Measurements from ENCODE around the gene LRP1B. TPM values are rescaled to one million over a fixed set of nuclear protein-coding genes. Genes with fewer than 3 reads are reported as not detected.

LRP1B gene
- polyA plus RNA-seq, 2 of the 4 experiments (the other 2 are of a cell fraction): 0.03 TPM; not detected in 1

- TF ChIP-seq HOXB5 (CRISPR knock-in tag; IDR thresholded peaks at IDR 0.05): no peak
- no peak for TF ChIP-seq BHLHE40 (IDR thresholded peaks at IDR 0.05; ENCODE audit: low read depth, low read length)
- no peak for TF ChIP-seq PBX3 (IDR thresholded peaks at IDR 0.05)
- no peak for TF ChIP-seq JUN (IDR thresholded peaks at IDR 0.05)
- TF ChIP-seq HES2 (IDR thresholded peaks at IDR 0.05): no peak
- no peak for TF ChIP-seq CHD4 (IDR thresholded peaks at IDR 0.05; ENCODE audit: borderline replicate concordance)
- TF ChIP-seq RNF2 (IDR thresholded peaks at IDR 0.05; ENCODE audit: borderline replicate concordance, low read depth): no peak
- TF ChIP-seq E2F6 (IDR thresholded peaks at IDR 0.05; ENCODE audit: borderline replicate concordance, low read depth): no peak
- no peak for TF ChIP-seq ELK1 (IDR thresholded peaks at IDR 0.05; ENCODE audit: low read depth, low read length)
- no peak for TF ChIP-seq RAD21 (conservative IDR thresholded peaks at IDR 0.05 in 1 of 2, IDR thresholded peaks at IDR 0.05 in 1 of 2)
- TF ChIP-seq HDAC2 (IDR thresholded peaks at IDR 0.05): no peak
- TF ChIP-seq MAFK (IDR thresholded peaks at IDR 0.05; ENCODE audit: partially characterized antibody): no peak
- TF ChIP-seq POLR2AphosphoS2 (conservative IDR thresholded peaks at IDR 0.05; ENCODE audit: low read length): no peak
- no peak for TF ChIP-seq ZC3H11A (IDR thresholded peaks at IDR 0.05)
- no peak for TF ChIP-seq PHF8 (IDR thresholded peaks at IDR 0.05; ENCODE audit: borderline replicate concordance, low read depth)
- CTCF ChIA-PET: no interaction called here
- Histone ChIP-seq H3K4me1 (no peaks in the 10 kb centered on the region), H3K9me3 (no peaks in the 10 kb centered on the region), H3K27ac (no peak overlapping the region), H3K4me3 (no peak overlapping the region), H3K4me2 (no peak overlapping the region)
- FAIRE-seq (no peak), DNase-seq (ENCODE audit: low read depth in 1 of 2, low spot score in 1 of 2) (no peak), ATAC-seq (no peak)
- POLR2A ChIA-PET: no interaction called here
- WGBS (ENCODE audit: missing lambda C conversion rate): 27% methylated on average over 6 of the region's 6 CpGs
Observed at GRCh38 chr2:141201016-141201565, 929.7 kb downstream of the LRP1B start.

GRCh38 chr2:141200191-141200590, 930.6 kb downstream of the LRP1B start:
- no peaks in the 10 kb centered on the region for H3K9me3 ChIP-seq
- H3K4me2 ChIP-seq: no peak overlapping the region
- no peak for TF ChIP-seq KDM1A (IDR thresholded peaks at IDR 0.05; ENCODE audit: low read depth)
- TF ChIP-seq RCOR1 (IDR thresholded peaks at IDR 0.05; ENCODE audit: low read depth, low read length): no peak
- TF ChIP-seq ESRRA (IDR thresholded peaks at IDR 0.05; ENCODE audit: borderline replicate concordance, low read length): no peak
- TF ChIP-seq JUN (IDR thresholded peaks at IDR 0.05): no peak
- TF ChIP-seq NPAS2 (CRISPR knock-in tag; IDR thresholded peaks at IDR 0.05; ENCODE audit: borderline replicate concordance): no peak
- TF ChIP-seq KDM5A (IDR thresholded peaks at IDR 0.05): no peak
- no peak for TF ChIP-seq ZC3H11A (IDR thresholded peaks at IDR 0.05)
- no peak for TF ChIP-seq HOXB5 (CRISPR knock-in tag; IDR thresholded peaks at IDR 0.05)
- no peak for TF ChIP-seq HES2 (IDR thresholded peaks at IDR 0.05)
- TF ChIP-seq ATOH8 (CRISPR knock-in tag; IDR thresholded peaks at IDR 0.05; ENCODE audit: low read depth): no peak
- no peak for TF ChIP-seq HEYL (CRISPR knock-in tag; IDR thresholded peaks at IDR 0.05)
- TF ChIP-seq RARB (CRISPR knock-in tag; IDR thresholded peaks at IDR 0.05): no peak
- TF ChIP-seq RAD21 (conservative IDR thresholded peaks at IDR 0.05 in 1 of 2, IDR thresholded peaks at IDR 0.05 in 1 of 2): no peak
- TF ChIP-seq HOXB13 (CRISPR knock-in tag; IDR thresholded peaks at IDR 0.05; ENCODE audit: low read depth): no peak
- no peak for TF ChIP-seq FOXS1 (CRISPR knock-in tag; IDR thresholded peaks at IDR 0.05)
- ChIA-PET CTCF (no interaction called here), POLR2A (no interaction called here)
- no peak overlapping the region for H3K4me3 ChIP-seq
- WGBS (ENCODE audit: missing lambda C conversion rate): 8% methylated on average over 1 of the region's 1 CpG
- H3K4me1 ChIP-seq: no peaks in the 10 kb centered on the region
- FAIRE-seq (no peak), ATAC-seq (no peak), DNase-seq (ENCODE audit: low read depth in 1 of 2, low spot score in 1 of 2) (no peak)
- H3K27ac ChIP-seq: no peak overlapping the region

Measured in A549 (cell line).